Thyroid gland (tissue), 4 donors: ENCODE data around the gene EML2. TPM values are rescaled to one million over a fixed set of nuclear protein-coding genes. Genes with fewer than 3 reads are reported as not detected.

Source experiments
- DNase-seq, 2 donors: peaks; one replicate each; pipeline ENCODE4 v3.0.0-alpha.2; 2019
- H3K27ac ChIP-seq, 3 donors: fragments of 200-600 bp; sonication (generic); 1 replicate in 2 of 3; 2 replicates in 1 of 3; pipeline ENCODE4 v1.5.1; 2016 to 2019; ENCODE audit warnings: mild to moderate bottlenecking in 1 of 3, moderate library complexity in 1 of 3
- H3K27me3 ChIP-seq: fragments of 200-600 bp; sonication (generic); one replicate; pipeline ENCODE4 v1.5.1; 2019
- H3K36me3 ChIP-seq, 2 donors: fragments of 200-600 bp; sonication (generic); one replicate each; pipeline ENCODE4 v1.5.1; 2016 to 2019
- H3K4me1 ChIP-seq, 2 donors: fragments of 200-600 bp; sonication (generic); one replicate each; pipeline ENCODE4 v1.5.1; 2017 to 2019
- H3K4me3 ChIP-seq, 3 donors: fragments of 200-600 bp; sonication (generic); replicated peaks in 1 of 3; 1 replicate in 2 of 3; 2 replicates in 1 of 3; pipeline ENCODE4 v1.5.1; 2016; ENCODE audit warnings: mild to moderate bottlenecking in 1 of 3
- H3K9me3 ChIP-seq: fragments of 200-600 bp; sonication (generic); one replicate; pipeline ENCODE4 v1.5.1; 2017
- POLR2A ChIP-seq, 2 donors: fragments of 450-650 bp; IDR thresholded peaks; one replicate each; pipeline ENCODE4 v1.6.1; 2017; ENCODE audit warnings: antibody characterized with exemption in 2 of 2, mild to moderate bottlenecking in 2 of 2, moderate library complexity in 1 of 2
- WGBS, 2 donors: methylation state at CpG; one replicate each; pipeline ENCODE4 v1.1.5; 2017; 5-methylcytosine and 5-hydroxymethylcytosine counted together
- intact Hi-C: fragments of 100-400 bp; cut with DNase I; formaldehyde crosslinking; loops from one replicate; pipeline ENCODE4 v1.15.1; 2023
- total RNA-seq, 4 donors: library from RNA; depleted of rRNA; stranded (reverse); fragments of >200 nt; gene quantifications; one replicate each; pipeline ENCODE4 v1.2.3, GENCODE V29; 2016
- TF ChIP-seq, protein P1 (sequence below), 6 experiments: fragments of 200-600 bp in 3 of 6; fragments of 450-650 bp in 3 of 6; sonication (generic) in 3 of 6; IDR thresholded peaks; one replicate each; pipeline ENCODE4 v1.5.1; 2016 to 2019; ENCODE audit warnings: antibody characterized with exemption in 6 of 6, mild to moderate bottlenecking in 2 of 6, inconsistent platforms in 1 of 6, moderate library complexity in 1 of 6

Gene EML2
- total RNA-seq, 4 donors from 2014 or later = 33.1 to 148 (median 36.8) TPM

DNA sequence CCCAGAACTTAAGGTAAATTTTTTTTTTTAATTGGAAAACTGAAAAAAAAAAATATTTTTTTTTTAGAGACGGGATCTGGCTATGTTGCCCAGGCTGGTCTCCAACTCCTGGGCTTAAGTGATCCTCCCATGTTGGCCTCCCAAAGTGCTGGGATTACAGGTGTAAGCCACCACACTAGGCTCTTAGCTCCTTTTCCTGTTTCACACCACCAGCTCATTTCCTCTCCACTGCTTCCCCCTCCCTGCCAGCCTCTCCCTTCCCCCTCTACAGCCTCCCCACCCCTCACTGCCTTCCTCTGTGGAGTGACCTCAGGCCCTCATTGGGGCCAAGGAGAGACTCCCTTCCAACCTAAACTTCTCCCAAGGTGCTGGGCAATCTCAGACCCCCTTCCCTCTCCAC is 24.6 kb upstream of the EML2 start:
- TF ChIP-seq, protein P1, sequence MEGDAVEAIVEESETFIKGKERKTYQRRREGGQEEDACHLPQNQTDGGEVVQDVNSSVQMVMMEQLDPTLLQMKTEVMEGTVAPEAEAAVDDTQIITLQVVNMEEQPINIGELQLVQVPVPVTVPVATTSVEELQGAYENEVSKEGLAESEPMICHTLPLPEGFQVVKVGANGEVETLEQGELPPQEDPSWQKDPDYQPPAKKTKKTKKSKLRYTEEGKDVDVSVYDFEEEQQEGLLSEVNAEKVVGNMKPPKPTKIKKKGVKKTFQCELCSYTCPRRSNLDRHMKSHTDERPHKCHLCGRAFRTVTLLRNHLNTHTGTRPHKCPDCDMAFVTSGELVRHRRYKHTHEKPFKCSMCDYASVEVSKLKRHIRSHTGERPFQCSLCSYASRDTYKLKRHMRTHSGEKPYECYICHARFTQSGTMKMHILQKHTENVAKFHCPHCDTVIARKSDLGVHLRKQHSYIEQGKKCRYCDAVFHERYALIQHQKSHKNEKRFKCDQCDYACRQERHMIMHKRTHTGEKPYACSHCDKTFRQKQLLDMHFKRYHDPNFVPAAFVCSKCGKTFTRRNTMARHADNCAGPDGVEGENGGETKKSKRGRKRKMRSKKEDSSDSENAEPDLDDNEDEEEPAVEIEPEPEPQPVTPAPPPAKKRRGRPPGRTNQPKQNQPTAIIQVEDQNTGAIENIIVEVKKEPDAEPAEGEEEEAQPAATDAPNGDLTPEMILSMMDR (IDR thresholded peaks at IDR 0.05) = no peak
- DNase-seq = no peak
- WGBS, 2 donors = 84 to 92% methylated on average over 1 of the region's 1 CpG
- Histone ChIP-seq H3K27ac (no peak overlapping the region), H3K36me3 (no peaks in the 10 kb centered on the region), H3K9me3 (no peaks in the 10 kb centered on the region), H3K4me1 (peaks cover 0 to 13% of the 10 kb centered on the region in 2 donors), H3K27me3 (peaks cover 3% of the 10 kb centered on the region), H3K4me3 (no peak overlapping the region)
- intact Hi-C loops = no loop called here

DNA sequence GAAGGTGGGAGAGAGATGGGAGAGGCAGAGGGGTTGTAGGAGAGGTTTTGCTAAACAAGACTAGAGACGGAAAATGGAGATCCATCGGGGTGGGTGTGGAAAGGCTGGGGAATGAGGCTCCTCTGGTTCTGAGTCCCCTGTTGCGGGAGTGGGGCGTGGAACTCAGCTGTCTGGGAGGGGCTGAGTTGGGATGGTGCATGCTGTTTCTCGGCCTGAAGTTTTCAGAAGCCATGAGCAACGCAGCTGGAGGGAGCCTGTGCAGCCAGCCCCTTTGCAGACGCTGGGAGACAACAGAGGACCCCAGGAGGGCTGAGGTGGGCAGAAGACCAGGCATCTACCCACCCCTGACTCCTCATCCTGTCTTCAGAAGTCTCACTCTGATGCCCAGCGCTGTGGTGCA is 21.4 kb upstream of the EML2 start:
- no peak overlapping the region for H3K4me3 ChIP-seq
- H3K36me3 ChIP-seq = no peaks in the 10 kb centered on the region
- no peaks in the 10 kb centered on the region for H3K4me1 ChIP-seq
- no peak overlapping the region for H3K27ac ChIP-seq
- H3K9me3 ChIP-seq = no peaks in the 10 kb centered on the region
- intact Hi-C loops = no loop called here
- no peak for DNase-seq
- no peaks in the 10 kb centered on the region for H3K27me3 ChIP-seq
- TF ChIP-seq, protein P1 (IDR thresholded peaks at IDR 0.05) = no peak
- no peak for TF ChIP-seq POLR2A (IDR thresholded peaks at IDR 0.05)
- 29 to 32% methylated on average over 8 of the region's 8 CpGs for WGBS, 2 donors

DNA sequence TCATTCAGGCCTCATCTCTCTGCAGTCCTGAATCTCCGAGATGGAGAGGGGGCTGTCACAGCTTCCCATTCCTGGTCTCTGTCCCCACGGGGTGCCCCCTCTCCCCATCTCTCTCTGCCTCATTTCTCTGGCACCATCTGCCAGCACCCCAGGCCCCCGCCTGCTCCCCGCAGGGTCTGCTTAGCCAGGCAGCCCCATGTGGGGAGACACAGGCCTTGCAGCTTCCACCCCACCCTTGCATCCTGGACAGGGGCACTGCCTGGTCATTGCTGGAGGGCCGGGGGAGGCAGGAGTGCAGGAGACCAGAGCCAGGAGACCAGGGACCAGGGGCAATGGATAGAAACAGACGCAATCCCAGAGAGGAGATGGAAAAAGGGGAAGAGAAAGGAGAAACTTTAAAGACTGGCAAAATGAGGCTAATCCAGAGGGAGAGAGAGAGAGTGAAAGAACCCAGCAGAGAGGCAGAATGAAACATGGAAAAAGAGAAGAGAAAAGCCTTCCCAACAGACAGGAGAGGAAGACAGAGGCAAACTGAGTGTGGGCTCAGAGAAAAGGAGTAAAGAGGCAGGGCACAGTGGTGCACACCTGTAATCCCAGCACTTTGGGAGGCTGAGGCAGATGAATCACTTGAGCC is 20.0 kb upstream of the EML2 start:
- WGBS, 2 donors = 64% methylated on average over 6 of the region's 6 CpGs
- no peak for DNase-seq
- H3K27me3 ChIP-seq = no peaks in the 10 kb centered on the region

DNA sequence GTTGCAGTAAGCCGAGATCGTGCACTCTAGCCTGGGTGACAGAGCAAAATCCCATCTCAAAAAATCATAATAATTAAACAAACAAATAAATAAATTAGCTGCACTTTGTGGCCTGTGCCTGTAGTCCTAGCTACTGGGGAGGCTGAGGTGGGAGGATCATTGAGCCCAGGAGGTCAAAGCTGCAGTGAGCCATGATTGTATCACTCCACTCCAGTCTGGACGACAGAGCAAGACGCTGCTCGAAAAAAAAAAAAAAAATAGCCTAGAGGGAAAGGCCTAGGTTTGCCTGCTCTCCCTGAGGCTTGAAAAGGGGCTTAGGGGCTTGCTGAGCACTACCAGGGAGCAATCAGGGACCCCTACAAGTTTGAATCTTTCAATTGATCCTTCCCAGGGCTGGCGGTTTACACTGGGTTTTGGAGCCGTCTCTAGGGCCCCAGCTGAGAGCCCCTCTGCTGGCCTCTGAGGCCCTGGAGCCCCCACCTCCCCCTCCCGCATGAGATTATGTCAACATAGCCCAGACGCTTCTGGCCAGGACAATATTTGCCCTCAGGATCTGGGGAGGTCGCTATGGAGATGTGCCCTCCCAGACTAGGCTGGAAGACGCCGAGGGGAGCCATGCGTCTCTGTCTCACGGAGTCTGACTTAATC is 18.4 kb upstream of the EML2 start:
- TF ChIP-seq, protein P1 (IDR thresholded peaks at IDR 0.05) = no peak
- TF ChIP-seq POLR2A (IDR thresholded peaks at IDR 0.05) = no peak
- Histone ChIP-seq H3K27ac (no peak overlapping the region), H3K36me3 (no peaks in the 10 kb centered on the region), H3K4me1 (no peaks in the 10 kb centered on the region), H3K9me3 (no peaks in the 10 kb centered on the region), H3K27me3 (no peaks in the 10 kb centered on the region), H3K4me3 (no peak overlapping the region)
- DNase-seq = no peak
- WGBS, 2 donors = 27 to 34% methylated on average over 14 of the region's 14 CpGs
- intact Hi-C loops = no loop called here

More for the DNA sequence above, 20.0 kb upstream of the EML2 start:
- Histone ChIP-seq H3K9me3 (no peaks in the 10 kb centered on the region), H3K4me3 (no peak overlapping the region), H3K4me1 (no peaks in the 10 kb centered on the region), H3K27ac (no peak overlapping the region), H3K36me3 (no peaks in the 10 kb centered on the region)
- intact Hi-C loops = no loop called here
- TF ChIP-seq, protein P1 (IDR thresholded peaks at IDR 0.05) = no peak
- TF ChIP-seq POLR2A (IDR thresholded peaks at IDR 0.05) = no peak

DNA sequence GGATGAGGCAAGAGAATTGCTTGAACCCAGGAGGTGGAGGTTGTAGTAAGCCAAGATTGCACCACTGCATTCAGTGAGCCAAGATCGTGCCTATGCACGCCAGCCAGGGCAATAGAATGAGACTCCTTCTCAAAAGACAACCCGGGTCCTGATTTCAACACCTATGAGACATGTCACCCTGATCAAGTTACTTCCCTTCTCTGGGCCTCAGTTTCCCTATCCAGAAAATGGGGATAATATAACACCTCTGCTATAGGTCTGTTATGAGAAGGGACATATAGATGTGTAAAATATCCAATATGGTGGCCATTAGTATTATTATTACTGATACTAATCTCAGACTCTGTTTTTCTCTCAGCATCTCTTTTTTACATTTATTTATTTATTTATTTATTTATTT is 15.9 kb upstream of the EML2 start:
- DNase-seq = no peak
- Histone ChIP-seq H3K9me3 (no peaks in the 10 kb centered on the region), H3K27ac (no peak overlapping the region), H3K4me1 (no peaks in the 10 kb centered on the region), H3K27me3 (no peaks in the 10 kb centered on the region), H3K4me3 (no peak overlapping the region), H3K36me3 (no peaks in the 10 kb centered on the region)
- no peak for TF ChIP-seq POLR2A (IDR thresholded peaks at IDR 0.05)
- TF ChIP-seq, protein P1 (IDR thresholded peaks at IDR 0.05) = no peak
- WGBS, 2 donors = 67 to 94% methylated on average over 3 of the region's 3 CpGs
- intact Hi-C loops = no loop called here
